Fibroblast of skin of abdomen (primary cell): ENCODE measurements around the gene AGFG1.

ENCODE experiments used
- DNase-seq: peaks from one replicate; pipeline ENCODE4 v3.0.0-alpha.2; 2013

AGFG1 gene

GRCh38 chr2:227610123-227610522 is 138.2 kb downstream of the AGFG1 start:
- DNase-seq: no peak
